HepG2 (cell line): ENCODE measurements around the gene IL11RA. TPM values are rescaled to one million over a fixed set of nuclear protein-coding genes. Genes with fewer than 3 reads are reported as not detected.

ENCODE experiments used
- ATAC-seq: fragments of 200-7000 bp; cut with Tn5 transposase; 3 replicates; pipeline ENCODE4 v1.9.1; 2020; ENCODE audit warnings: mild to moderate bottlenecking, moderate library complexity
- BruUV-seq: library from RNA; stranded (reverse); fragments of 400-500 nt; replicated peaks from 2 replicates; lab custom pipeline; 2021; lab: Mats Ljungman, UMichigan
- CTCF ChIA-PET: fragments of 300-600 bp; formaldehyde crosslinking; extraction: SDS; loops from one replicate; lab custom pipeline; 2021; ENCODE audit warnings: low total read pairs, inconsistent platforms, low intra/inter-chr PET ratio; lab: Yijun Ruan, JAX
- POLR2A ChIA-PET: fragments of 350-600 bp; sonication (Branson Sonifier 250); formaldehyde crosslinking; loops from one replicate; lab custom pipeline; 2020; ENCODE audit warnings: antibody characterized with exemption, inconsistent platforms; lab: Yijun Ruan, JAX
- DNase-seq: peaks from one replicate; pipeline ENCODE4 v3.0.0-alpha.2; 2015; ENCODE audit warnings: low spot score
- FAIRE-seq: peaks from 3 replicates; lab custom pipeline; 2011; peaks lifted over from hg19 to GRCh38; lab: Jason Lieb, UNC
- H2AFZ ChIP-seq: one replicate; pipeline ENCODE4 v1.6.1; 2011; ENCODE audit warnings: low read length, inconsistent platforms
- H3K27ac ChIP-seq: fragments of 300-600 bp; 3 replicates; pipeline ENCODE4 v1.8.0; 2011; ENCODE audit warnings: mixed run types, mild to moderate bottlenecking, mixed read lengths, low read length, inconsistent platforms; ENCODE audit not compliant: insufficient read depth; ENCODE audit errors: extremely low read length
- H3K27me3 ChIP-seq, 2 experiments: fragments of 200-600 bp in 1 of 2; 2 replicates in 1 of 2; 3 replicates in 1 of 2; pipeline versions ENCODE4 v1.6.0 to v1.8.0; 2011; ENCODE audit warnings: low read length in 2 of 2, mild to moderate bottlenecking in 2 of 2, moderate library complexity in 2 of 2, inconsistent platforms in 1 of 2; ENCODE audit not compliant: insufficient read depth in 2 of 2, control insufficient read depth in 1 of 2
- H3K36me3 ChIP-seq, 2 experiments: fragments of 200-600 bp in 1 of 2; replicated peaks in 1 of 2; 2 replicates in 1 of 2; 3 replicates in 1 of 2; pipeline versions ENCODE4 v1.5.1 to v1.8.0; 2011; ENCODE audit warnings: low read length in 2 of 2, inconsistent platforms in 1 of 2; ENCODE audit not compliant: insufficient read depth in 2 of 2, control insufficient read depth in 1 of 2
- H3K4me1 ChIP-seq: 2 replicates; pipeline ENCODE4 v1.5.1; 2012; ENCODE audit warnings: low read length, inconsistent platforms; ENCODE audit not compliant: insufficient read depth
- H3K4me2 ChIP-seq: 2 replicates; pipeline ENCODE4 v1.6.0; 2011; ENCODE audit warnings: low read depth, low read length, inconsistent platforms
- H3K4me3 ChIP-seq, 3 experiments: fragments of 200-600 bp in 1 of 3; sonication (generic), shearing (Covaris generic) in 1 of 3; replicated peaks in 1 of 3; 2 replicates each; pipeline ENCODE4 v1.5.1; 2011 to 2016; ENCODE audit warnings: low read length in 3 of 3, inconsistent platforms in 2 of 3, low read depth in 2 of 3, mild to moderate bottlenecking in 2 of 3, control low read depth in 1 of 3, mixed read lengths in 1 of 3; ENCODE audit not compliant: insufficient read depth in 1 of 3
- H3K79me2 ChIP-seq: one replicate; pipeline ENCODE4 v1.6.1; 2011; ENCODE audit warnings: low read length, inconsistent platforms; ENCODE audit not compliant: insufficient read depth
- H3K9ac ChIP-seq: 2 replicates; pipeline ENCODE4 v1.6.0; 2011; ENCODE audit warnings: mild to moderate bottlenecking, low read depth, low read length, inconsistent platforms; ENCODE audit not compliant: insufficient read depth
- H3K9me3 ChIP-seq: 2 replicates; pipeline ENCODE4 v1.5.1; 2012; ENCODE audit warnings: mild to moderate bottlenecking, low read length
- H4K20me1 ChIP-seq: 2 replicates; pipeline ENCODE4 v1.6.0; 2011; ENCODE audit warnings: inconsistent platforms, mild to moderate bottlenecking, low read length, moderate library complexity; ENCODE audit not compliant: insufficient read depth
- DRAP1 ChIP-seq: IDR thresholded peaks from 2 replicates; pipeline ENCODE4 v1.6.1; 2016; ENCODE audit warnings: missing genetic modification reagents, missing compliant biosample characterization
- FOXO4 ChIP-seq: sonication (generic); formaldehyde crosslinking; conservative IDR thresholded peaks from 2 replicates; pipeline ENCODE4 v1.8.1; 2023; ENCODE audit warnings: missing genetic modification reagents
- GABPB1 ChIP-seq: IDR thresholded peaks from 2 replicates; pipeline ENCODE4 v1.6.1; 2016; ENCODE audit warnings: mild to moderate bottlenecking, missing genetic modification reagents, moderate library complexity, missing compliant biosample characterization
- KDM2A ChIP-seq: sonication (generic); formaldehyde crosslinking; IDR thresholded peaks from 2 replicates; pipeline ENCODE4 v1.4.0; 2020; ENCODE audit warnings: low read depth, missing genetic modification reagents, borderline replicate concordance
- MZF1 ChIP-seq: sonication (generic); formaldehyde crosslinking; IDR thresholded peaks from 2 replicates; pipeline ENCODE4 v1.8.1; 2023; ENCODE audit warnings: mild to moderate bottlenecking, missing genetic modification reagents, borderline replicate concordance
- RARG ChIP-seq: sonication (generic); formaldehyde crosslinking; IDR thresholded peaks from 2 replicates; pipeline ENCODE4 v1.4.0; 2020; ENCODE audit warnings: low read depth, mild to moderate bottlenecking, missing genetic modification reagents
- RBM22 ChIP-seq: fragments of 200-400 bp; formaldehyde crosslinking; optimal IDR thresholded peaks from 2 replicates; pipeline ENCODE3; 2017; ENCODE audit warnings: mild to moderate bottlenecking, low read length, moderate library complexity
- TIGD3 ChIP-seq: sonication (generic); formaldehyde crosslinking; IDR thresholded peaks from 2 replicates; pipeline ENCODE4 v1.5.1; 2020; ENCODE audit warnings: mild to moderate bottlenecking, missing genetic modification reagents, borderline replicate concordance
- ZFYVE20 ChIP-seq: sonication (generic); formaldehyde crosslinking; IDR thresholded peaks from 2 replicates; pipeline ENCODE4 v1.8.0; 2023; ENCODE audit warnings: low read depth, mild to moderate bottlenecking, moderate library complexity, missing genetic modification reagents, borderline replicate concordance
- ZMAT5 ChIP-seq: sonication (generic); formaldehyde crosslinking; IDR thresholded peaks from 2 replicates; pipeline ENCODE4 v1.5.0; 2020; ENCODE audit warnings: mild to moderate bottlenecking, low read depth, missing genetic modification reagents, borderline replicate concordance
- ZNF142 ChIP-seq: sonication (generic); formaldehyde crosslinking; IDR thresholded peaks from 2 replicates; pipeline ENCODE4 v1.4.0; 2020; ENCODE audit warnings: missing genetic modification reagents
- ZNF256 ChIP-seq: sonication (generic); formaldehyde crosslinking; conservative IDR thresholded peaks from 2 replicates; pipeline ENCODE4 v1.4.0; 2020; ENCODE audit warnings: missing genetic modification reagents
- ZNF792 ChIP-seq: IDR thresholded peaks from 2 replicates; pipeline ENCODE4 v1.6.1; 2016
- WGBS: methylation state at CpG from one replicate; pipeline ENCODE4 v1.1.6; 2017; ENCODE audit warnings: low lambda C conversion rate; 5-methylcytosine and 5-hydroxymethylcytosine counted together
- in situ Hi-C: cut with HindIII; loops from 2 replicates; pipeline ENCODE4 v1.10.0; 2017; ENCODE audit warnings: low pct_unique_long_range_greater_than_20kb; ENCODE audit not compliant: extremely low pct_ligation_motif_present
- intact Hi-C: fragments of 100-400 bp; cut with micrococcal nuclease; formaldehyde crosslinking; loops from one replicate; pipeline ENCODE4 v1.10.0; 2022; ENCODE audit not compliant: unreplicated experiment
- polyA plus RNA-seq, 8 experiments: library from polyadenylated mRNA; depleted of rRNA in 3 of 8; stranded (reverse) in 7 of 8; unstranded in 1 of 8; fragments of >200 nt; fragmentation: Illumina TruSeq in 4 of 8; extraction: Trizol in 4 of 8; gene quantifications; 2 replicates each; pipeline versions ENCODE4 v1.2.1 to v1.2.3, GENCODE V29; 2011 to 2016; ENCODE audit warnings: low read depth in 4 of 8, missing spikeins in 1 of 8, mixed read lengths in 1 of 8; ENCODE audit not compliant: insufficient read depth in 1 of 8
- total RNA-seq, 5 experiments: library from RNA; depleted of rRNA; stranded (reverse); fragments of >200 nt; fragmentation: Illumina TruSeq; extraction: Trizol; gene quantifications; 2 replicates each; pipeline ENCODE4 v1.2.3, GENCODE V29; 2016; ENCODE audit warnings: low read depth in 1 of 5

The IL11RA gene
- total and polyA plus RNA-seq, 2 of the 13 experiments (the other 11 are each of a cell fraction or from before 2014, with no cell fraction given) = 2.0 to 4.2 TPM

GRCh38 chr9:34665381-34666250, 13.6 kb downstream of the IL11RA start:
- BruUV-seq = TSS peak; percentile 81
- peak overlapping the region; percentile 71 for H3K27ac ChIP-seq
- no peak for FAIRE-seq
- no peaks in the 10 kb centered on the region for H3K9me3 ChIP-seq
- no peaks in the 10 kb centered on the region for H4K20me1 ChIP-seq
- ATAC-seq = peak; percentile 79
- H3K79me2 ChIP-seq = no peaks in the 10 kb centered on the region
- H3K27me3 ChIP-seq = no peaks in the 10 kb centered on the region
- peak overlapping the region; percentile 66 to 79 (median 66) for H3K4me3 ChIP-seq
- H3K4me1 ChIP-seq = peaks cover 24% of the 10 kb centered on the region
- peak overlapping the region; percentile 89 for H3K4me2 ChIP-seq
- POLR2A ChIA-PET = interaction anchor here (0.6 to 4.9 kb wide), 11 partner anchors 9 to 53 kb away, joined by 3 to 40 read pairs (median 5); partner anchors contain the start of genes ARID3C, DCTN3, GALT and IL11RA
- intact Hi-C loops (no loop called here), in situ Hi-C loops (no loop called here)
- DNase-seq = peak; percentile 56
- H3K36me3 ChIP-seq = no peaks in the 10 kb centered on the region
- WGBS = 8% methylated on average over 47 of the region's 55 CpGs
- CTCF ChIA-PET = interaction anchor here (2.0 to 3.3 kb wide), 3 partner anchors 19 to 53 kb away, joined by 6 to 22 read pairs (median 12); partner anchors contain the start of genes GALT and RPP25L
- no peak overlapping the region for H2AFZ ChIP-seq
- peak overlapping the region; percentile 74 for H3K9ac ChIP-seq
- TF ChIP-seq RBM22 (no peak), RARG (CRISPR knock-in tag) (no peak), ZFYVE20 (CRISPR knock-in tag) (no peak), ZNF792 (CRISPR knock-in tag) (no peak), KDM2A (CRISPR knock-in tag) (peak; percentile 51; the same call in 1 of the 2 replicates), DRAP1 (CRISPR knock-in tag) (peak; percentile 87), FOXO4 (no peak), TIGD3 (CRISPR knock-in tag) (no peak), ZNF142 (no peak), GABPB1 (peak; percentile 89), ZMAT5 (CRISPR knock-in tag) (no peak), MZF1 (CRISPR knock-in tag) (no peak), ZNF256 (no peak)
